Endometrial microvascular endothelial cells (primary cell): ENCODE data around the gene PIP4K2A. TPM values are rescaled to one million over a fixed set of nuclear protein-coding genes. Genes with fewer than 3 reads are reported as not detected.
"Not testable (repeated sequence)": the region's sequence is repeated elsewhere in the genome, so short reads cannot be mapped to it uniquely, and the experiment has no call there.

Source experiments
- in situ Hi-C: cut with HindIII; loops from 2 replicates; pipeline ENCODE4 v1.10.0; 2017; ENCODE audit warnings: low sequenced_read_pairs, low pct_unique_long_range_greater_than_20kb; ENCODE audit errors: inconsistent ontology term
- total RNA-seq: library from RNA; depleted of rRNA; stranded (reverse); fragments of >200 nt; gene quantifications from one replicate; pipeline ENCODE4 v1.2.3, GENCODE V29; 2015; ENCODE audit errors: inconsistent ontology term

PIP4K2A gene
- 12.1 TPM for total RNA-seq

GRCh38 chr10:22714479-22715289 is at the start of gene PIP4K2A:
TSS of gene PIP4K2A (minus strand) at chr10:22714578. CDS start at chr10:22714326, 252 bp downstream.
- in situ Hi-C loops, result no loop called here

GRCh38 chr10:22761569-22762220 is 47.3 kb upstream of the PIP4K2A start:
- in situ Hi-C loops, result no loop called here

DNA sequence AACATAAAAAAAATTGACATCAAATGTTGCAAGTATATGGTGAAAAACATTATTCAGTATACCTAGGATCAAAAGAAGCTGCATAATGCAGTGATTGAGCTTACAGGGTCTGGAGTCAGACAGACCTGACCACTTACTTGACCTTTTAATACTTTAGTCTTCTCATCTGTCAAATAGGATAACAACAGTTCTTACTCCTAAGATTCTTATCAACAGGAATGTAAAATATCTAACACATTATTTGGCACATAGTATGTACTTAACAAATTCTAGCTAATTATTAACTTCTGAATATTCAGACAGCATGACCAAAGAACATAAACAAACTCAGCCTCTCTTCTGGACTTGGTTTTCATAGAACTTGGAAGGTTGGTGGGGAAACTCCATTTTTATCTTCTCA is 45.6 kb upstream of the PIP4K2A start:
- in situ Hi-C loops, result no loop called here

DNA sequence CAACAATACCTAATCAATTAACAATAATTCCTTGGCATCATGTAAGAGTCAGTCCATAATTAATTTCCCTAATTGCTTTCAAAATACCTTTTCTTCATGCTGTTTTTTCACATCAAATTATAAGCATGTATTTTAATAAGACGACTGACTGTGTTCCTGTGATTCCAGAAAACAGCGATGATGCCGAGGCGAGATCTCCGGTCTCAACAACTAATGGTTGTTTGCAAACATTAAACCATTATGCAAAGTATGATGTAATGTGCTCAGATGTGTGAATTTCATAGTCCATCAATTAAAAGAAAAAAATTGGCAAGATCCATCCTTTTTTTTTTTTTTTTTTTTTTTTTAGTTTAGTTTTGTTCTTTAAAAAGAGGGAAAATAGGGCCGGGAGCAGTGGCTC is 44.5 kb upstream of the PIP4K2A start:
- in situ Hi-C loops, result no loop called here

- in situ Hi-C loops, result no loop called here
These were observed 39.9 kb upstream of the PIP4K2A start for GRCh38 chr10:22754296-22754695.

GRCh38 chr10:22753786-22754185 is 39.4 kb upstream of the PIP4K2A start:
- in situ Hi-C loops, result no loop called here

GRCh38 chr10:22752272-22752889 is 38.0 kb upstream of the PIP4K2A start:
- in situ Hi-C loops, result no loop called here

- in situ Hi-C loops, result no loop called here
These were observed 35.8 kb upstream of the PIP4K2A start for GRCh38 chr10:22750131-22750530.

- in situ Hi-C loops, result not testable (repeated sequence)
These were observed 30.5 kb upstream of the PIP4K2A start for GRCh38 chr10:22744858-22745257.

- in situ Hi-C loops, result no loop called here
These were observed 28.3 kb upstream of the PIP4K2A start for GRCh38 chr10:22742678-22743077.

- in situ Hi-C loops, result not testable (repeated sequence)
These were observed 27.3 kb upstream of the PIP4K2A start for GRCh38 chr10:22741631-22742030.

DNA sequence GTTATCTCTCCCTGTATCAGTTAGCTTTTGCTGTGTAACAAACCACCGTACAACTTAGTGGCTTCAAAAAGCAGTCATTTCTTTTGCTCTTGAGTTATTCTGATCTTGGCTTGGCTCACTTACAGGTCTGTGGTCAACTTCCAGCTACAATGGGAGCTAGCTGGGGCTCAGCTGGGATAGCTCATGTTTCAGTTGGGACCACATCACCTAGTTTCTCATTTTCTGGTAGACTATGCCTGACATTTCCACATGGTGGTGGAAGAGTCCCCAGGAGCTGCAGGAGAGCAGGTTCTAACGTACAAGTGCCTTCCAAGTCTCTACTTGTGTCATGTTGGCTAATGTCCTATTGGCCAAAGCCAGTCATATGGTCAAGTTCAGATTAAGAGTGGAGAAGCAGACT is 25.8 kb upstream of the PIP4K2A start:
- in situ Hi-C loops, result no loop called here

DNA sequence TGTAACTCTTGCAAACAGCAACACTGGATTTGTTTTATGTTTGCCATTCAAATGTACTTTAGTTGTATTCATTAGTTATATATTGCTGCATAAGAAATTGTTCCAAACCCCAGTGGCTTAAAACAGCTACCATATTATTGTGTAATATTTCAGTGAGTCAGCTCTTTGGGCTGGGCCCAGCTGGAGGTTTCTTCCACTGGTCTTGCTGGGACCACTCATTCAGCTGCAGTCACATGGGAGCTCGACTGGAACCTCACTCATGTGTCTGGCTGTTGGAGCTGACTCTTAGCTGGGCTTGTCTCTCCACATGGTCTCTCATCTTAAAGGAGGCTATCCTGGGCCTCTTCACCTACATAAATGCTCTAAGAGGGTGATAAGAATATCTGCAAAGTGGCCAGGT is 23.2 kb upstream of the PIP4K2A start:
- in situ Hi-C loops, result no loop called here

DNA sequence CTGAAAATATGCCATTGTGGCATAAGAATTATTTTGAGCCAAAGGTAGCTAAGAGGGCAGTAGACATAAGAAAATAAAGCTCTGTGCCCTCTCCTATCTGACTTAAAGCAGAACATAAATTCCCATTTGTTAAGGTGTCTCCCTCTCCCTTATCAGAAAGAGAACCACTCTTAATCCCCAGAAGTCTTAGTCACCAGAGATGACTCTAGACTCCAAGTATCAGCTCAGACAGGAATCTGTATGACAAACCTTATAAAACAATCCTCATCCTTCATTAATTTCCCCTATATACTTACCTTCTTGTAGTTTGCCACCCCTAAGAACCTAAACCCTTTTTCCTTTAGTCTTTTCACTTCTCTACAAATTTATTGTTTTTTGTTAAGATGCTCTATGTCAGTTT is 21.8 kb upstream of the PIP4K2A start:
- in situ Hi-C loops, result no loop called here

DNA sequence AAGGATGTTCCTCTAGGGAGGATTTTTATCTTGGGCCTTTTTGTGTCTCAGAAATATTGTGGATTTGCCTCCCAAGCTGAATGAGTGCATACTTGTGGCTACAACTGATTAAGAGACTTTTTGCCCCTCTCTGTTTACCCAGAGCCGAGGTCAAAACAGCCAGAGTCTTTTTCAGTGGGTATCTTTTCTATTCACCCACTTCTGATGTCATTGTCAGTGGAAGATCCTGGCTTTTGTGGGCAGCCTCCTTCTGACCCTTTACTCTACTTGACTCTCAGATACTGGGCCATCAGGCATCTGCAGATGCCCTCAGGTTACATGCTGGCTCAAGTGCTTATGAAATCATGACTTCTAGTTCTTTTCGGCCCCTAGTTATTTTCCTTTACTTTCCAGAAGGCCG is 19.6 kb upstream of the PIP4K2A start:
- in situ Hi-C loops, result no loop called here

GRCh38 chr10:22727663-22728062 is 13.3 kb upstream of the PIP4K2A start:
- in situ Hi-C loops, result no loop called here

DNA sequence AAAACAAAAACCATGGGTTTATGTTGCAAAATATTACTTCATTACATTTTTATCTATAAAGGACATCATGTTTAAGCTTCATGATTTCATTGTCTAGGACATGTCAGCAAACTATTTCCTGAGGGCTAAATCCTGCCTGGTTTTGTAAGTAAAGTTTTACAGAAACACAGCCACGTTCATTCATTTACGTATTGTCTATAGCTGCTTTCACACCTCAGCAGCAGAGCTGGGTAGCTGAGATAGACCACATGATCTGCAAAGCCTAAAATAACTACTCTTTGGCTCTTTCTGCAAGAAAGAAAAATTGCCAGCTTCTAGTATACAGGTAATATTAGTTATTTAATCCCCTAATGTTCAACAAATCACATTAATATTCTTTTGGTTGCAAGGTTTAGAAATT is 12.7 kb upstream of the PIP4K2A start:
- in situ Hi-C loops, result no loop called here

DNA sequence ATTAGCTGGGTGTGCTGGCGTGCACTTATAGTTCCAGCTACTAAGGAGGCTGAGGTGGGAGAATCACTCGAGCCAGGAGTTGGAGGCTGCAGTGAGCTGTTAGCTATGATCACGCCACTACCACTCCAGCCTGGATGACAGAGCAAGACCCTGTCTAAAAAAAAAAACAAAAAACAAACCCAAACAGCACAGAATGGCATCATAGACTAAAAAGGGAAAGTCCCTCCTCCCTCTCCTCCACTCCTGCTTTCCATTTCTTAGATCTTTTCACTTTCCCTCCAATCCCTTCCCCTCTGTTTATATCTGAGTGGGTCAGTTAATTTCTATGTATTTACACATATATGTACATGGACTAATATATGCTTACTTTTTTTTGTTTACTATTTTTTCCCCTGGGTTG is 10.4 kb upstream of the PIP4K2A start:
- in situ Hi-C loops, result no loop called here

DNA sequence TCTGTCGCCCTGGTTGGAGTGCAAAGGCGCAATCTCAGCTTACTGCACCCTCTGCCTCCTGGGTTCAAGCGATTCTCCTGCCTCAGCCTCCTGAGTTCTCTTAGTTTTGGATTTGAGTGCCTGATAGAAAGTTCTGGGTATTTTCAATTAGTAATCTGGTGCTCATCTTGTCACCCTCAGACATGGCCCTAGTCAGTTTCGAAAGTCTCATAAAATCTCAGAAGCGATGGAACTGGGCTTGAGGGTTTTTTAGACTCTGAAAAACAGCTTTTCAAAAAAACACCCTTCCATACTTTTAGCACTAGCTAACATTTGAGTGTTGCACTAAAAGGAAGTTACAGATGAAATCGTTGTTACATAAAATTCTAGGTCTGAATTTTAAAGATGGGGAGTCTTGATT is 9.4 kb upstream of the PIP4K2A start:
- in situ Hi-C loops, result no loop called here

DNA sequence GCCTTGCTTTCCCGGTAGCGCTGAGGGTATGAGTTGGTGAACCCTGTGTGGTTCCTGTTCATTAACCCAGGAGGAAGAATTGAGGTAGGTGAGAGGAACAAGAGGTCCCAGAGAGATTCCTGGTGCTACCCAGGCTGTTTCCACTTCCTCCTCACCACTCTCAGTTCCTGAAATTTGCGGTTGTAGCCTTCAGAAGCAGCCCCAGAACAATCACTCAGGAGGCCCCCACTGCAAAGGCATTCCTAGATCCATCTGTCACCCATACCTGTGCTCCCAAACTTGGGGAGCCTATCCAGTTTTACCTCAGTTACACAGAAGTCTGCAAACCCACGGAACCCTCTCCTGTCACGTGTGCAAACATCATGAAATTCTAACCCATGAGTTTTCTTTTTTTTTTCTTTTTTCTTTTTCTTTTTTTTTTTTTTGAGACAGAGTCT is 9.0 kb upstream of the PIP4K2A start:
- in situ Hi-C loops, result no loop called here
